BJ (cell line): ENCODE measurements around the gene CD302. TPM values are rescaled to one million over a fixed set of nuclear protein-coding genes. Genes with fewer than 3 reads are reported as not detected.

ENCODE experiments used
- CTCF ChIA-PET: fragments of 350-600 bp; formaldehyde crosslinking; extraction: SDS; loops from one replicate; lab custom pipeline; 2021; ENCODE audit warnings: antibody characterized with exemption, inconsistent platforms; lab: Yijun Ruan, JAX
- POLR2A ChIA-PET: fragments of 300-600 bp; sonication (Branson Sonifier 250); formaldehyde crosslinking; extraction: SDS; loops from one replicate; lab custom pipeline; 2021; ENCODE audit warnings: antibody characterized with exemption; lab: Charles Lee
- DNase-seq: peaks from one replicate; pipeline ENCODE4 v3.0.0-alpha.2; 2011; ENCODE audit warnings: low read depth
- H3K27me3 ChIP-seq: 2 replicates; pipeline ENCODE4 v1.6.0; 2011; ENCODE audit warnings: low read length; ENCODE audit not compliant: control insufficient read depth, insufficient read depth
- H3K36me3 ChIP-seq: 2 replicates; pipeline ENCODE4 v1.5.1; 2011; ENCODE audit warnings: low read length; ENCODE audit not compliant: control insufficient read depth, insufficient read depth
- H3K4me3 ChIP-seq: 2 replicates; pipeline ENCODE4 v1.5.1; 2011; ENCODE audit warnings: low read depth, mild to moderate bottlenecking, control low read depth, low read length
- polyA plus RNA-seq: library from polyadenylated mRNA; depleted of rRNA; stranded (reverse); fragments of >200 nt; gene quantifications from 2 replicates; pipeline ENCODE4 v1.2.3, GENCODE V29; 2011
- TF ChIP-seq, protein P1 (sequence below): IDR thresholded peaks from 2 replicates; pipeline ENCODE4 v1.5.1; 2011; ENCODE audit warnings: low read depth, mild to moderate bottlenecking, control low read depth, inconsistent platforms, low read length, moderate library complexity; ENCODE audit not compliant: insufficient read depth

CD302 gene
- polyA plus RNA-seq, 1 experiment: 4.0 TPM

DNA sequence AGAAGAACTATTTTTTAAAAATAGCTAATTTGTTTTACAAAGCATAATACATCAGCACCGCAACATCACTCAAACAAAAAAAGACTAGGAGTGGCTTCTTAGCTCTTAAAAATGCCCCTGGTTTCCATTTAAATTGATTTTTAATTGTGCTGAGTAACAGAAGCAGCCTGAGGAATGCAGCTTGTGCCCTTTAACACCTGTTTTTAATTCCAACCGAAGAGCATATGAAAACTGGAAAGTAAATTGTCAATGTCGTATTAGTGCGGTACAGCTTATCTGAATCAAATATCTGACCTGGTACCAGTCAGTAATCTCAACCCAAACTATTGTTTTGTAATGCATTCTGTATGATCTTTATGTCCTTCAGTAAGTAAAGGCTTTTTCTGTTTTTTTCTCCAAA, 13.2 kb upstream of the CD302 start:
- TF ChIP-seq, protein P1, sequence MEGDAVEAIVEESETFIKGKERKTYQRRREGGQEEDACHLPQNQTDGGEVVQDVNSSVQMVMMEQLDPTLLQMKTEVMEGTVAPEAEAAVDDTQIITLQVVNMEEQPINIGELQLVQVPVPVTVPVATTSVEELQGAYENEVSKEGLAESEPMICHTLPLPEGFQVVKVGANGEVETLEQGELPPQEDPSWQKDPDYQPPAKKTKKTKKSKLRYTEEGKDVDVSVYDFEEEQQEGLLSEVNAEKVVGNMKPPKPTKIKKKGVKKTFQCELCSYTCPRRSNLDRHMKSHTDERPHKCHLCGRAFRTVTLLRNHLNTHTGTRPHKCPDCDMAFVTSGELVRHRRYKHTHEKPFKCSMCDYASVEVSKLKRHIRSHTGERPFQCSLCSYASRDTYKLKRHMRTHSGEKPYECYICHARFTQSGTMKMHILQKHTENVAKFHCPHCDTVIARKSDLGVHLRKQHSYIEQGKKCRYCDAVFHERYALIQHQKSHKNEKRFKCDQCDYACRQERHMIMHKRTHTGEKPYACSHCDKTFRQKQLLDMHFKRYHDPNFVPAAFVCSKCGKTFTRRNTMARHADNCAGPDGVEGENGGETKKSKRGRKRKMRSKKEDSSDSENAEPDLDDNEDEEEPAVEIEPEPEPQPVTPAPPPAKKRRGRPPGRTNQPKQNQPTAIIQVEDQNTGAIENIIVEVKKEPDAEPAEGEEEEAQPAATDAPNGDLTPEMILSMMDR: no peak
- CTCF ChIA-PET: interaction anchor here (1.3 kb wide), 1 partner anchor 157 kb away, joined by 3 read pairs; no protein-coding TSS in a partner anchor

DNA sequence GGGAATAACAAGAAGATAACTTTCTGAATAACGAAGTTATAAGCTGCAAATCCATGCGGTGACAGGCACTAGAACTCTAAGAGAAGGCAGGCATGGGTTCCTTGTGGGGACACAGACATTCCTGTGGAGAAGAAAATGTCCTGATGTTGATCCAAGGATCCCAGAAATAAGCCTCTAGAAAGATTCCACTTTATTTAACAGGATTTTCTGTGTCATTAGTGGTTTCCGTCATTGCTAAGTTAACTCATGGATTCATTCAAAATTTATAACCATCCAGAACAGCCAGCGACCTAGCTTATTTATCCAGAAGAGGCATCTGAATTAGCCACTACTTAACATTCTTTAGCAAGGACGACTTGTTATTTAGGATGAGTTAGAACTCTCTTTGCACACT, 10.0 kb upstream of the CD302 start:
- POLR2A ChIA-PET: no interaction called here
- DNase-seq: no peak
- H3K4me3 ChIP-seq: no peak overlapping the region
- no peaks in the 10 kb centered on the region for H3K36me3 ChIP-seq
- CTCF ChIA-PET: interaction anchor here (0.6 to 1.9 kb wide), 10 partner anchors 9 to 449 kb away, joined by 3 to 8 read pairs (median 3); no protein-coding TSS in a partner anchor
- TF ChIP-seq, protein P1: no peak
- no peaks in the 10 kb centered on the region for H3K27me3 ChIP-seq

More for the DNA sequence above, 13.2 kb upstream of the CD302 start:
- H3K4me3 ChIP-seq: no peak overlapping the region
- DNase-seq: no peak
- H3K27me3 ChIP-seq: 0 out of 2 replicates have a peak, but pooled peaks cover 1% of the 10 kb centered on the region
- POLR2A ChIA-PET: no interaction called here
- H3K36me3 ChIP-seq: no peaks in the 10 kb centered on the region

DNA sequence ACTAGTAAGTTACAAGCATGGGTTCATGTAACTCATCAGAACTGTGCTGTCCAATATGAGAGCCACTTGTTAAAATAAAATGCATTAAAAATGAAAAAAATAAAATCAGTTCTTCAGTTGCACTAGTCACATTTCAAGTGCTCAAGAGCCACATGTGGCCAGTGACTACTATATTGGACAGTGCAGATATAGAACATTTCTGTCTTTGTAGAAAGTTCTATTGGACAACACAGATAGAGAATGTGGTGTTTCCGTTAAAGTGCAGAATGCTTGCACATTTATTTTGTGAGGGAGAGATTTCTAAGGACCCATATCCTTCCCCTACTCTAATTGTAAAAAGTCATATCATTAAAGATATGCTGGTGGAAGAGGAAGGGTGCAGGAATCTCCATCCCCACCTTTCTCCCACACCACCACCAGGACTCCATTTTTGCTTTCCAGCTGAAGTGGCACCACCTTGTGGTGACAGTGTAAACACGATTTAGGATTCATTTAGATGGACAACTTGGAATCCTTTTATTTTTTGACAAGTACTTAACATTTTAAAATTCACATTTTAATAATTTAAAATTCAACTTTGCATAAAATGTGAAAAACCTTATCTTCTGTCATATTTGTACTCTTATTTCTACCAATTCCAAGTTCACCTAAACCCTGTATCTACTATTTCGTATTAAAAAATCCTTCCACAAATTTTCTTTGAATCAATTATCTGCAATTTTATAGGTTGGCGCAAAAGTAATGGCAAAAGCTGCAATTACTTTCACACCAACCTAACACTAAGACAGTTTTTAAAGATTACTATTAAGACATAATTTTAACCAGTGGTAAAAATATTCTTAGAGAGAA, 9.4 kb upstream of the CD302 start:
- DNase-seq: no peak
- CTCF ChIA-PET: interaction anchor here (0.6 to 1.9 kb wide), 12 partner anchors 9 to 448 kb away, joined by 3 to 8 read pairs (median 3); partner anchors contain the start of gene CD302
- Histone ChIP-seq H3K4me3 (no peak overlapping the region), H3K36me3 (no peaks in the 10 kb centered on the region), H3K27me3 (no peaks in the 10 kb centered on the region)
- TF ChIP-seq, protein P1: peak; percentile 77
- POLR2A ChIA-PET: no interaction called here

DNA sequence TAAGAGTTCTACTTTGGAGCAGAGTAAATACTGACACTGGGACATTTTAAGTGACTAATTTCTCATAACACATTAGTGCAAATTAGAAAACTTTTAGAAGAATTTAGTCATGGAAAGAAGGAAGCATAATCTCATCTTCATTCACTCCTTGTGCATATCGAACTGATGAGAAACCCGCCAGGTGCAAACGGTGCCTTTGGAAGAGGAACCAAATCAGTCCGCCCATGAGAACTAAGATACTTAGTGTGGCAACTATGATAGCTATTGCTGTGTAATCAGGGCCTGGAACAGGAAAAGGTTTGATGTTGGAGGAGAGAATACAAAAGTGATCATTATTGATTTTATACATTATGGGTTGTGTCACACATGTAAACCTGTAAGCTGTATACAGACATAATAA, 6.9 kb upstream of the CD302 start:
- CTCF ChIA-PET: interaction anchor here (1.2 kb wide), 1 partner anchor 46 kb away, joined by 3 read pairs; no protein-coding TSS in a partner anchor
- H3K36me3 ChIP-seq: no peaks in the 10 kb centered on the region

More for the DNA sequence above, 6.9 kb upstream of the CD302 start:
- H3K27me3 ChIP-seq: no peaks in the 10 kb centered on the region
- TF ChIP-seq, protein P1: no peak
- POLR2A ChIA-PET: no interaction called here
- DNase-seq: no peak
- H3K4me3 ChIP-seq: no peak overlapping the region
